Epithelial cell of proximal tubule (primary cell): ENCODE measurements around the gene AGO1. TPM values are rescaled to one million over a fixed set of nuclear protein-coding genes. Genes with fewer than 3 reads are reported as not detected.
"Not testable (repeated sequence)": the region's sequence is repeated elsewhere in the genome, so short reads cannot be mapped to it uniquely, and the experiment has no call there.

Experiments
- DNase-seq: peaks from one replicate; pipeline ENCODE4 v3.0.0-alpha.2; 2011; ENCODE audit warnings: low read depth
- H3K4me3 ChIP-seq: 2 replicates; pipeline ENCODE4 v1.5.1; 2011; ENCODE audit warnings: low read depth, mild to moderate bottlenecking, low read length
- total RNA-seq: library from RNA; depleted of rRNA; stranded (reverse); fragments of >200 nt; gene quantifications from 2 replicates; pipeline ENCODE4 v1.2.3, GENCODE V29; 2015
- TF ChIP-seq, protein P1 (sequence below): conservative IDR thresholded peaks from 2 replicates; pipeline ENCODE4 v1.5.1; 2012; ENCODE audit warnings: low read depth, mild to moderate bottlenecking, low read length

The AGO1 gene
- total RNA-seq, 1 donor from 2014 or later: 9.2 TPM

DNA sequence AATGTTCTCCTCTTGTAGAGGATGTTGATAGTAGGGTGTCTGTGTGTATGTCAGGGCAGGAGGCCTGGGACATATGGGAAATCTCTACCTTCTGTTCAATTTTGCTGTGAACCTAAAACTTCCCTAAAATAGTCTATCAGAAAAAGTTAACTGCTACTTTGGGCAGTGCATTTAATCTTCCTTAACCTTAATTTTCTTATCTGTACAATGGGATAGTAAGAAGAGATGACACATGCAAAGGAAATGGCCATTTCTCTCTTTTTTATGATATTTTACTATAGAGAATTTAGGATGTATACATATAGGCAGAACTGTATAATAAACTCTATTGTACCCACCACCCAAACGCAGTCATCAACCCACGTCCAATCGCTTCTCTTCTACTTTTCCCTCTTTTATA lies 56.5 kb downstream of the AGO1 start:
- TF ChIP-seq, protein P1, sequence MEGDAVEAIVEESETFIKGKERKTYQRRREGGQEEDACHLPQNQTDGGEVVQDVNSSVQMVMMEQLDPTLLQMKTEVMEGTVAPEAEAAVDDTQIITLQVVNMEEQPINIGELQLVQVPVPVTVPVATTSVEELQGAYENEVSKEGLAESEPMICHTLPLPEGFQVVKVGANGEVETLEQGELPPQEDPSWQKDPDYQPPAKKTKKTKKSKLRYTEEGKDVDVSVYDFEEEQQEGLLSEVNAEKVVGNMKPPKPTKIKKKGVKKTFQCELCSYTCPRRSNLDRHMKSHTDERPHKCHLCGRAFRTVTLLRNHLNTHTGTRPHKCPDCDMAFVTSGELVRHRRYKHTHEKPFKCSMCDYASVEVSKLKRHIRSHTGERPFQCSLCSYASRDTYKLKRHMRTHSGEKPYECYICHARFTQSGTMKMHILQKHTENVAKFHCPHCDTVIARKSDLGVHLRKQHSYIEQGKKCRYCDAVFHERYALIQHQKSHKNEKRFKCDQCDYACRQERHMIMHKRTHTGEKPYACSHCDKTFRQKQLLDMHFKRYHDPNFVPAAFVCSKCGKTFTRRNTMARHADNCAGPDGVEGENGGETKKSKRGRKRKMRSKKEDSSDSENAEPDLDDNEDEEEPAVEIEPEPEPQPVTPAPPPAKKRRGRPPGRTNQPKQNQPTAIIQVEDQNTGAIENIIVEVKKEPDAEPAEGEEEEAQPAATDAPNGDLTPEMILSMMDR: no peak
- DNase-seq: no peak
- H3K4me3 ChIP-seq: no peak overlapping the region

DNA sequence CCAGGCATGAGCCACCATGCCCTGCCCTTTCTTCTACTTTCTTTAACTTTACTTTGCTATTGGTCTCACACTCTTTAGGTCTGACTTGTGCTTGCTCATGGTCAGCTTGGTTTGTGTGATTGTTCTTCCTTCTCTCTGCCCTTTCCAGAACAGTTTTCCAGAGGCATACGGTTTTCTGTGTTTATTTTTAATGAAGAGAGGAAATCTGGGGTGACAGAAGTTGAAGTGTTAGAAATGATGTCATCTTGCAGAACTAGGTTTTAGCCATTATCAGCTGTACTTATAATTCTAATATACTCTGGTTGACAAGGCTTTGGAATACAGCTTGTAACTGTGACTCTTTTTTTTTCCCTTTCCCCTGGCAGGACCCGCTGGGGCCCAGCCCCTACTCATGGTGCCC lies 62.3 kb downstream of the AGO1 start:
- TF ChIP-seq, protein P1: no peak
- H3K4me3 ChIP-seq: no peak overlapping the region
- DNase-seq: no peak

DNA sequence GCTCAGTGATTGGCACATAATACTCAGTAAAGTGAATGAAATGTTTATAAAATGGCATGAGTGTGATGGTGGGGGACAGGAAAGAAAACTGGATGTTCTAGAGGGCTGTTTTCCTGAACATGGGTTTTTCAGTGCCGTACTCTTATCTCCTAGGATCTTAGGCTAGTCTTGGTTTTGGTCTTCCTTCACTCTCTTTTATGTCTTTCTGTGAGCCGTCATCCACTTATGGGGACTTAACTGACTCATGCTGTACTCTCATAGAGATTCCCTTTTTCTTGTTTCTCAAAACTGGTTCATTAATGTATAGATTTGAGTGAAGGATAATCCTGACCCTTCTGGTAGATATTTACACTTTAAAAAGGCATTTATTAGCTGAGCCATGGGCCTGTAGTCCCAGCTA lies 64.5 kb downstream of the AGO1 start:
- TF ChIP-seq, protein P1: no peak
- H3K4me3 ChIP-seq: no peak overlapping the region
- DNase-seq: no peak

DNA sequence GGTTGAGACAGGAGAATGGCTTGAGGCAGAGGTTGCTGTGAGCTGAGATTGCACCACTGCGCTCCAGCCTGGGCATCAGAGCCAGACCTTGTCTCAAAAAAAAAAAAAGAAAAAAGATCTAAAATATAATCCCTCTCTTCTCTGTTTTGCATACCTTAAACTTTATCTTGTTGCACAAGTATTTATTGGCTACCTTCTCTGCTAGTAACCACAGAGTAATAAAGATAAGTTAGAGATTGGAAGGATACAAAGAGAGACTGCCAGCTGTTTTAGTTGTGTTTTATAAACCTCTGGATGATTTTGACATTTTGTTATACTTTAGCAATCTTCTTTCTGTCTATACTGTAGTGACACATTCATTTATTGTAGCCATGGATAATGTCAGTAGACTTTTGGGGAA lies 75.5 kb downstream of the AGO1 start:
- H3K4me3 ChIP-seq: no peak overlapping the region
- no peak for DNase-seq
- TF ChIP-seq, protein P1: no peak

DNA sequence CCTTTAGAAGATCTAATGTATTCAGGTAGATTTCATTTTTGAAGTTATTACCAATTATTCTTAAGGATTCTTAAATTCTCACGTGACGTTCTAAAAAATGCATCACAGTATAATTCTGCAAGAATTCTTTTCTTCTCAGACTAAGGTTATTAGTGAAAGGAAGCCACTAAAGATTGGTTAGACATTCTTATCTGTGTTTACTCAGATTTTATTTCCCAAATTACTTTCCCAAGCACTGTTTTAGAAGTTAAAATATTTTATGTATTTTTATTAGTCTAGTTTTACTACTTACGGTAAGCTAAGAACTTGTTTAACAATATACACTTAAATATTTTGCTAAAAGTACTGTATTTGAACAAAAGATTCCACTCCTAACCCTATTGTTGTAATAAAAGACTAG lies 76.3 kb downstream of the AGO1 start:
- TF ChIP-seq, protein P1: no peak
- no peak overlapping the region for H3K4me3 ChIP-seq
- no peak for DNase-seq

DNA sequence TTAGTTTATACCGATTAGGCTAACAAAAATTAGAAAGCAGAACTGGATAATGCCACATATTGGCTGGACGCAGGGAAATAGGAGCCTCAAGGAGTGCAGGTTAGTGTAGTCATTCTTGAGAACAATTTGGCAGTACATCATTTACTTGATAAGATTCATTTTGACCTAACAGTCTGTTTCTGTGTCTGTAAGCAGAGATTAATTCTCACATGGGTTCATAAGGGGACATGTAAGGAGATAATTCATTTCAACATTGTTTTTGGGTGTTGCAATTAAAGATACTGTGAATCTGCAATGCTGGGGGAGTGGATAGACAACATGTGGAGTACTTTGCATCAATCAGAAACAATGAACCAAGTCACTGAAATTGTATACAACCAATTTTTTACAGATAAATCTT lies 79.9 kb downstream of the AGO1 start:
- DNase-seq: no peak

DNA sequence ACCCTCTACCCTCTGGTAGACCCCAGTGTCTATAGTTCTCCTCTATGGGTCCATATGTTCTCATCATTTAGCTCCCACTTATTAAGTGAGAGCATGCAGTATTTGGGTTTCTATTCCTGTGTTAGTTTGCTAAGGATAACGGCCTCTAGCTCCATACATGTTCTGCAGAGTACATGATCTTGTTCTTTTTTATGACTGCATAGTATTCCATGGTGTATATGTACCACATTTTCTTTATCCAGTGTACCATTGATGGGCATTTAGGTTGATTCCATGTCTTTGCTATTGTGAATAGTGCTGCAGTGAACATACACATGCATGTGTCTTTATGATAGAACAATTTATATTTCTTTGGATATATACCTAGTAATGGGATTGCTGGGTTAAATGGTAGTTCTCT lies 81.3 kb downstream of the AGO1 start:
- not testable (repeated sequence) for H3K4me3 ChIP-seq, DNase-seq

More for the DNA sequence above, 79.9 kb downstream of the AGO1 start:
- TF ChIP-seq, protein P1: no peak
- H3K4me3 ChIP-seq: no peak overlapping the region

DNA sequence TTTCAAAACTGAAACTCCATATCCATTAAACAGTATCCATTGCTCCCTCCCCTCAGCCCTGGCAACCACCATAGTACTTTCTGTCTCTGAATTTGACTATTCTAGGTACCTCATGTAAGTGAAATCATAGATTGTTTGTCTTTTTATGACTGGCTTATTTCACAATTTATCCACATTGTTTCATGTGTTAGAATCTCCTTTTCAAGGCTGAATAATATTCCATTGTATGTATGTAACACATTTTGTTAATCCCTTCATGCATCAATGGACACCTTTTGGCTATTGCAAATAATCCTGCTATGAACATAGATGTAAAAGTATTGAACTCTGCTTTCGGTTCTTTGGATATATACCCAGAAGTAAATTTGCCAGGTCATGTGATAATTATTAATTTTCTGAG lies 85.4 kb downstream of the AGO1 start:
- no peak for DNase-seq
- TF ChIP-seq, protein P1: no peak
- no peak overlapping the region for H3K4me3 ChIP-seq
